OCI-LY7 (cell line): ENCODE results near the gene POMGNT2. TPM values are rescaled to one million over a fixed set of nuclear protein-coding genes. Genes with fewer than 3 reads are reported as not detected.

Experiments
- BruUV-seq: library from RNA; stranded (reverse); fragments of 400-500 nt; replicated peaks from 2 replicates; lab custom pipeline; 2021; lab: Mats Ljungman, UMichigan
- CTCF ChIA-PET: fragments of 300-600 bp; sonication (Branson Sonifier 250); formaldehyde crosslinking; loops from one replicate; lab custom pipeline; 2022; ENCODE audit warnings: antibody characterized with exemption; ENCODE audit not compliant: unreplicated experiment; lab: Charles Lee
- POLR2A ChIA-PET: fragments of 300-600 bp; sonication (Branson Sonifier 250); formaldehyde crosslinking; loops from one replicate; lab custom pipeline; 2022; ENCODE audit warnings: antibody characterized with exemption; lab: Charles Lee
- DNase-seq: peaks from one replicate; pipeline ENCODE4 v3.0.0-alpha.2; 2015; ENCODE audit warnings: low spot score
- H2AFZ ChIP-seq: fragments of 200-600 bp; sonication (generic), shearing (Covaris generic); 2 replicates; pipeline ENCODE4 v1.6.1; 2014; ENCODE audit warnings: mild to moderate bottlenecking, antibody characterized with exemption, low read length, moderate library complexity
- H3K27ac ChIP-seq: fragments of 200-600 bp; sonication (generic); 2 replicates; pipeline ENCODE4 v1.5.1; 2014; ENCODE audit warnings: mixed run types, low read depth, mild to moderate bottlenecking, moderate library complexity, low read length, inconsistent platforms; ENCODE audit not compliant: poor library complexity, severe bottlenecking
- H3K36me3 ChIP-seq: fragments of 200-600 bp; sonication (generic); 2 replicates; pipeline ENCODE4 v1.6.1; 2014; ENCODE audit warnings: mild to moderate bottlenecking, antibody characterized with exemption, low read length, moderate library complexity, mixed read lengths; ENCODE audit not compliant: insufficient read depth
- H3K4me1 ChIP-seq: fragments of 200-600 bp; sonication (generic); 2 replicates; pipeline ENCODE4 v1.5.1; 2014; ENCODE audit warnings: mild to moderate bottlenecking, low read length; ENCODE audit not compliant: insufficient read depth, poor library complexity, severe bottlenecking
- H3K4me2 ChIP-seq: fragments of 200-600 bp; sonication (generic); 2 replicates; pipeline ENCODE4 v1.6.1; 2014; ENCODE audit warnings: mild to moderate bottlenecking, low read length
- H3K4me3 ChIP-seq: fragments of 200-600 bp; sonication (generic); 2 replicates; pipeline ENCODE4 v1.5.1; 2014; ENCODE audit warnings: mild to moderate bottlenecking, low read depth, low read length; ENCODE audit not compliant: poor library complexity, severe bottlenecking
- H3K79me2 ChIP-seq: fragments of 200-600 bp; sonication (generic); 2 replicates; pipeline ENCODE4 v1.6.1; 2016; ENCODE audit warnings: low read depth, mild to moderate bottlenecking, low read length, moderate library complexity, mixed read lengths; ENCODE audit not compliant: insufficient read depth
- H3K9me2 ChIP-seq: fragments of 200-600 bp; sonication (generic); 2 replicates; pipeline ENCODE4 v1.6.1; 2016; ENCODE audit warnings: mild to moderate bottlenecking, low read length, mixed read lengths; ENCODE audit not compliant: insufficient read depth
- H3K9me3 ChIP-seq: fragments of 200-600 bp; sonication (generic); 2 replicates; pipeline ENCODE4 v1.6.1; 2014; ENCODE audit warnings: mild to moderate bottlenecking, mixed run types, low read length, mixed read lengths
- H4K20me1 ChIP-seq: fragments of 200-600 bp; sonication (generic); 2 replicates; pipeline ENCODE4 v1.6.1; 2014; ENCODE audit warnings: mild to moderate bottlenecking, antibody characterized with exemption, low read length, moderate library complexity, mixed read lengths; ENCODE audit not compliant: insufficient read depth
- EZH2phosphoT487 ChIP-seq: fragments of 200-600 bp; sonication (generic); IDR thresholded peaks from 2 replicates; pipeline ENCODE4 v1.6.1; 2018; ENCODE audit warnings: low read depth, borderline replicate concordance, mild to moderate bottlenecking, mixed run types, antibody characterized with exemption, low read length, moderate library complexity, mixed read lengths
- intact Hi-C: fragments of 100-400 bp; cut with micrococcal nuclease; formaldehyde crosslinking; loops from one replicate; pipeline ENCODE4 v1.10.0; 2022; ENCODE audit not compliant: unreplicated experiment
- total RNA-seq, 2 experiments: library from RNA; depleted of rRNA in 1 of 2; stranded (reverse); fragments of >200 nt in 1 of 2; shearing (Covaris generic) in 1 of 2; gene quantifications; 2 replicates each; pipeline ENCODE4 v1.2.3, GENCODE V29; 2014 to 2022
- TF ChIP-seq, protein P1 (sequence below): fragments of 200-600 bp; sonication (generic); conservative IDR thresholded peaks from 2 replicates; pipeline ENCODE4 v1.5.1; 2014; ENCODE audit warnings: mild to moderate bottlenecking, antibody characterized with exemption, low read length, moderate library complexity, mixed read lengths

POMGNT2 gene
- total RNA-seq, 2 experiments from 2014 or later = not detected

DNA sequence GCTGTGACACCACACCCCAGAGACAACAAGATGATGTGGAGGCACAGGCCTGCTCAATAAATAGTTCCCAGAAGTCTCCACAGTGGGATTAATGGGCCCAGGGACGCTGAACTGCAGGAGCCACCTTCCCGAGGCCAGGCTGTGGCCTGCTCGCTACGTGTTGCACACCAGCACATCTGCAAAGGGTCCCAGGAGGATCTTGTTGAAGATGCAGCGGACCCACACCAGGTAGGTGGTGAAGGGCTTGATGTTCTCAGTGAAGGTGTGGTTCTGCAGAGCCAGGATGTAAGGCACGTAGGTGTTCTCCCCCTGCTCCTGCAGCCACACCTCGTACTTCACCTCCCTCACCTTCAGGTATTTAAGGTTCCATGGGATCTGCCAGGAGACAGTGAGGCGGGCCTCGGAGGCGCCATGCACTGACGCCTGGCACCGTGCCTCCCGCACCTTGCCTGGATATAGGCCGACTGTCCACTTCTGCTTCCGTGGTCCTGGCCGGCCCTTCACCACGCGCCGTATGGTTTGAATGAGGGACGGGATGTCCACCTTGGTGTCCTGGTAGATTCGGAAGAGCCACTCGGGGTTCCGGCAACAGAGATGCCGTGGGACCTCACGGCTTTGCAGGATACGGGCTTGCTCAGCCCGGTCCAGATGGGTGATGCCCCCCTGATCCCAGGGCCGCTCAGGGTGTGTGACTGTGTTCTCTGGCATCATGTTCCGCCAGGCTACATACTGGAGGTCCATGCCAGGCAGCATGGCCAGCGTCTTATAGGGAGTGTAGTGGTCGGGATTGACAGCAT is 26.1 kb downstream of the POMGNT2 start:
- Histone ChIP-seq H3K4me3 (no peak overlapping the region), H3K79me2 (no peaks in the 10 kb centered on the region), H3K36me3 (no peaks in the 10 kb centered on the region), H4K20me1 (no peaks in the 10 kb centered on the region), H3K9me3 (no peaks in the 10 kb centered on the region), H3K4me2 (no peak overlapping the region), H3K4me1 (no peaks in the 10 kb centered on the region), H3K27ac (no peak overlapping the region), H3K9me2 (no peaks in the 10 kb centered on the region), H2AFZ (no peak overlapping the region)
- no TSS peak for BruUV-seq
- POLR2A ChIA-PET = interaction anchor here (1.5 kb wide), 1 partner anchor 8 kb away, joined by 4 read pairs; no protein-coding TSS in a partner anchor
- TF ChIP-seq EZH2phosphoT487 = no peak
- TF ChIP-seq, protein P1, sequence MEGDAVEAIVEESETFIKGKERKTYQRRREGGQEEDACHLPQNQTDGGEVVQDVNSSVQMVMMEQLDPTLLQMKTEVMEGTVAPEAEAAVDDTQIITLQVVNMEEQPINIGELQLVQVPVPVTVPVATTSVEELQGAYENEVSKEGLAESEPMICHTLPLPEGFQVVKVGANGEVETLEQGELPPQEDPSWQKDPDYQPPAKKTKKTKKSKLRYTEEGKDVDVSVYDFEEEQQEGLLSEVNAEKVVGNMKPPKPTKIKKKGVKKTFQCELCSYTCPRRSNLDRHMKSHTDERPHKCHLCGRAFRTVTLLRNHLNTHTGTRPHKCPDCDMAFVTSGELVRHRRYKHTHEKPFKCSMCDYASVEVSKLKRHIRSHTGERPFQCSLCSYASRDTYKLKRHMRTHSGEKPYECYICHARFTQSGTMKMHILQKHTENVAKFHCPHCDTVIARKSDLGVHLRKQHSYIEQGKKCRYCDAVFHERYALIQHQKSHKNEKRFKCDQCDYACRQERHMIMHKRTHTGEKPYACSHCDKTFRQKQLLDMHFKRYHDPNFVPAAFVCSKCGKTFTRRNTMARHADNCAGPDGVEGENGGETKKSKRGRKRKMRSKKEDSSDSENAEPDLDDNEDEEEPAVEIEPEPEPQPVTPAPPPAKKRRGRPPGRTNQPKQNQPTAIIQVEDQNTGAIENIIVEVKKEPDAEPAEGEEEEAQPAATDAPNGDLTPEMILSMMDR = no peak
- DNase-seq = no peak
- intact Hi-C loops = no loop called here
- CTCF ChIA-PET = no interaction called here

DNA sequence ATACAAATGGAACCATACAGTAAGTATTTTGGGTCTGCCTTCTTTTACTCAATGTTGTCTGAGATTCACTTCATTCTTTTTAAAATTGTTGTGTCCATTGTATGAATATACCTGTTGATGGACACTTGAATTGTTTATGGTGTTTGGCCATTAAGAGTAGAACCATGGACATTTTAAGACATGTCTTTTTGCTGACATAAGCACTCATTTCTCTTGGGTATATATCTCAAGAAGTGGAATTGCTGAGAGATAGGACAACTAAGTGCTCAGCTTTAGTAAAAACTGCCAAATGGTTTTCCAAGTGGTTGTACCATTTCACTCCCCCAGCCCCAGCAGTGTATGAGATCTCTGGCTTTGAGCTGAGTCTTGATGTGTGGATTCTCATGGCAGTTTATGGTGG is 28.2 kb downstream of the POMGNT2 start:
- no TSS peak for BruUV-seq
- no peak overlapping the region for H2AFZ ChIP-seq
- H3K79me2 ChIP-seq = no peaks in the 10 kb centered on the region
- ChIA-PET POLR2A (no interaction called here), CTCF (no interaction called here)
- no peaks in the 10 kb centered on the region for H4K20me1 ChIP-seq
- no peaks in the 10 kb centered on the region for H3K36me3 ChIP-seq
- TF ChIP-seq, protein P1 = no peak
- TF ChIP-seq EZH2phosphoT487 = no peak
- no peaks in the 10 kb centered on the region for H3K9me2 ChIP-seq
- H3K4me3 ChIP-seq = no peak overlapping the region
- no peaks in the 10 kb centered on the region for H3K4me1 ChIP-seq
- H3K9me3 ChIP-seq = no peaks in the 10 kb centered on the region
- no peak overlapping the region for H3K4me2 ChIP-seq
- intact Hi-C loops = no loop called here
- DNase-seq = no peak
- H3K27ac ChIP-seq = no peak overlapping the region

GRCh38 chr3:43077261-43077660 is 28.6 kb downstream of the POMGNT2 start:
- H3K4me1 ChIP-seq = no peaks in the 10 kb centered on the region
- intact Hi-C loops = no loop called here
- H3K9me3 ChIP-seq = no peaks in the 10 kb centered on the region
- H3K4me3 ChIP-seq = no peak overlapping the region
- H2AFZ ChIP-seq = no peak overlapping the region
- CTCF ChIA-PET = no interaction called here
- no peaks in the 10 kb centered on the region for H3K9me2 ChIP-seq
- no peaks in the 10 kb centered on the region for H3K79me2 ChIP-seq
- no peaks in the 10 kb centered on the region for H4K20me1 ChIP-seq
- no peak overlapping the region for H3K27ac ChIP-seq
- no TSS peak for BruUV-seq
- H3K36me3 ChIP-seq = no peaks in the 10 kb centered on the region
- TF ChIP-seq, protein P1 = no peak
- no peak for TF ChIP-seq EZH2phosphoT487
- no peak overlapping the region for H3K4me2 ChIP-seq
- DNase-seq = no peak
- POLR2A ChIA-PET = no interaction called here
